ENCODE measurements around the gene ATAD3C. TPM values are rescaled to one million over a fixed set of nuclear protein-coding genes. Genes with fewer than 3 reads are reported as not detected.

The ATAD3C gene
- total RNA-seq, 3 donors from 2014 or later (not counting 1 experiment from before 2014, with no cell fraction given), result 0.13 to 2.2 (median 1.5) TPM

DNA sequence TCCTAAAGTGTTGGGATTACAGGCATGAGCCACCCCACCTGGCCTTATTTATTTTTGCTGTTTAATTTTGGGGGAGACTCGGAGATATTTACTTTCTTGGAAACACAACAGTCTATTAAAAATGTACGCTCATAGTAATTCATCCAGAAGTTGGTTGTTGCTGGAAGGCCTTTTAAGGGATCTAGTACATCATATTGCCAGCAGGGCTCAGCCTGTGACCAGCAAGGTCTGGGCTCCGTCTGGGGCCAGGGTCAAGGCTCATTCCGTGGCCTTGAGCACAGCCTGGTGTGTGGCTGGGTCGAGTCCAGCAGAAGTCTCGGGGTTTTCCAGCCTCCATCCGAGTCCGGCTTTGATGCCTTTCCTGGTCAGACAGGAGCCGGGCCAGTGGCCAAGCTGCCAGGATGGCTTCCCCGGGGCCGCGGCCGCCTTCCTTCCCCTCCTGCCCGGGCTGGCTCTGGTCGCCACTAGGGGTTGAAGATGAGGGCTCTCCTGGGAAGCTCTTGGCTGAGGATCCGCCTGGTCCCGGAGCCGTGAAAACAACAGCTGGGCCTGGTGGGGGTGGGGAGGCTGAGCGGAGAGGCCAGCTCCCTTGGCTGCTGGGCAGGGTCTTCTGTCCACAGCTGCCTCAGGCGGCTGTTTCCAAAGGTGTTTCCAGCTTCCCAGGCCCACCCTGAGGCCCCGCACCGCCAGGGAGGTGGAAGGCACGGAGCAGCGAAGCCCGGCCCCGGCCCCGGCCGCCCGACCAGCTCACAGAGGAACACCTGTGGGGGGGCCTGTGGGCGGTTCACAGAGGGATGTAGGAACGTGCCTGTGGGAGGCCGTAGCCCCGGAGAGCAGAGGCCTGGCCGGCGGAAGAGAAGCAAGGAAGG, 19.1 kb upstream of the ATAD3C start:
- 78% methylated on average over 34 of the region's 35 CpGs for WGBS (ENCODE audit: insufficient coverage)
- intact Hi-C loops (cut with micrococcal nuclease), result no loop called here
- H3K27me3 ChIP-seq (ENCODE audit: control insufficient read depth, insufficient read depth, low read length), result peaks cover 16% of the 10 kb centered on the region
- TF ChIP-seq, protein P1, sequence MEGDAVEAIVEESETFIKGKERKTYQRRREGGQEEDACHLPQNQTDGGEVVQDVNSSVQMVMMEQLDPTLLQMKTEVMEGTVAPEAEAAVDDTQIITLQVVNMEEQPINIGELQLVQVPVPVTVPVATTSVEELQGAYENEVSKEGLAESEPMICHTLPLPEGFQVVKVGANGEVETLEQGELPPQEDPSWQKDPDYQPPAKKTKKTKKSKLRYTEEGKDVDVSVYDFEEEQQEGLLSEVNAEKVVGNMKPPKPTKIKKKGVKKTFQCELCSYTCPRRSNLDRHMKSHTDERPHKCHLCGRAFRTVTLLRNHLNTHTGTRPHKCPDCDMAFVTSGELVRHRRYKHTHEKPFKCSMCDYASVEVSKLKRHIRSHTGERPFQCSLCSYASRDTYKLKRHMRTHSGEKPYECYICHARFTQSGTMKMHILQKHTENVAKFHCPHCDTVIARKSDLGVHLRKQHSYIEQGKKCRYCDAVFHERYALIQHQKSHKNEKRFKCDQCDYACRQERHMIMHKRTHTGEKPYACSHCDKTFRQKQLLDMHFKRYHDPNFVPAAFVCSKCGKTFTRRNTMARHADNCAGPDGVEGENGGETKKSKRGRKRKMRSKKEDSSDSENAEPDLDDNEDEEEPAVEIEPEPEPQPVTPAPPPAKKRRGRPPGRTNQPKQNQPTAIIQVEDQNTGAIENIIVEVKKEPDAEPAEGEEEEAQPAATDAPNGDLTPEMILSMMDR (IDR thresholded peaks at IDR 0.05), result no peak
- no peaks in the 10 kb centered on the region for H3K36me3 Mint-ChIP-seq
- DNase-seq (peak in 1 of 2 donors; percentile 2), ATAC-seq (no peak)
- peaks cover 12% of the 10 kb centered on the region for H3K4me1 ChIP-seq (ENCODE audit: control insufficient read depth, insufficient read depth, low read length)
- H3K27ac Mint-ChIP-seq, result no peak overlapping the region
- H3K4me3 Mint-ChIP-seq, result no peak overlapping the region
- no peaks in the 10 kb centered on the region for H3K36me3 ChIP-seq (ENCODE audit: control insufficient read depth, insufficient read depth, low read length)
- no peak overlapping the region for H3K27ac ChIP-seq (ENCODE audit: low read length)
- H3K4me1 Mint-ChIP-seq, result peaks cover 0 to 4% of the 10 kb centered on the region in 2 donors
- no peaks in the 10 kb centered on the region for H3K9me3 ChIP-seq (ENCODE audit: control insufficient read depth, insufficient read depth, low read length)
- H3K4me3 ChIP-seq (ENCODE audit: low read length), result no peak overlapping the region
- no peaks in the 10 kb centered on the region for H3K9me3 Mint-ChIP-seq
- H3K27me3 Mint-ChIP-seq (ENCODE audit: low read depth in 2 of 2), result peaks cover 0 to 15% of the 10 kb centered on the region in 2 donors

DNA sequence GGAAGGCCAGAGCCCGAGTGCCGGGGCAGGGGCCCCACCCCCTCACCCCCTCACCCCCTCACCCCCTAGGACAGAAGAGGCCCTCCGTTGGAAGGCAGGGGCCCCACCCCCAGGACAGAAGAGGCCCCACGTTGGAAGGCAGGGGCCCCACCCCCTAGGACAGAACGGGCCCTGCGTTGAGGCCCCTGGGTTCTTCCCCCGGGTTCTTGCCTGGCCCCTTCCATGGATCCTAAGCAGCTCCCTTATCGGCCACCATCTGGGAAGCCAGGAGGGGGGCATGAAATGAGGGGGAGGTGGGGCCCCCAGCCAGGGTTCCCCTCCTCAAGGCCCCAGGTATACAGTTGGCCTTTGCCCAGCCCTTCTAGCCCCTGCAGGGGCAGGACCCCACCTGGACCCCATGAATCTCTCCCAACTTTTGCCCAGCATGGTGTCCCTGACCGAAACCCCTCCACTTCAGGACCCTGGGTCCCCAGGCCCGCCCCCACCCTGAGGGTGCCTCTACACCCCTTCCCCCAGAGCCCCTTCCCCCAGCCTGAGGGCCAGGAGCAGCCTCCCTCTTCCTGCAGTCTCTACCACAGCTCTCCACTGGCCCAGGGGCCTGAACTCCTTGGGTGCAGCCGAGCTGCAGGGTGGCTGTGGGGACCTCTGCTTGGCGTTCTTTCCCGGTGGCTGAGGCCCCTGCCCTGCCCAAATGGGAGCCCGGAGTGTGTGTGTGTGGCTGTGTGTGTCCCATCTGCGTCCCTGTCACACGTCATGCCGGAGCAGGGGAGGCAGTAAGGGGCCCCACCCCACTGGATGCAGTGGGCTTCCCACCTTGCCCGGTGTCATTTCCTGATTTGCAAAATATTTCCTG, 18.3 kb upstream of the ATAD3C start:
- Mint-ChIP-seq H3K4me3 (no peak overlapping the region), H3K27ac (no peak overlapping the region), H3K9me3 (no peaks in the 10 kb centered on the region), H3K27me3 (ENCODE audit: low read depth in 2 of 2) (peaks cover 0 to 15% of the 10 kb centered on the region in 2 donors), H3K4me1 (peaks cover 0 to 4% of the 10 kb centered on the region in 2 donors), H3K36me3 (no peaks in the 10 kb centered on the region)
- DNase-seq (no peak), ATAC-seq (no peak)
- H3K4me1 ChIP-seq (ENCODE audit: control insufficient read depth, insufficient read depth, low read length), result peaks cover 17% of the 10 kb centered on the region
- TF ChIP-seq, protein P1 (IDR thresholded peaks at IDR 0.05), result no peak
- 71% methylated on average over 15 of the region's 18 CpGs for WGBS (ENCODE audit: insufficient coverage)
- H3K4me3 ChIP-seq (ENCODE audit: low read length), result no peak overlapping the region
- no peaks in the 10 kb centered on the region for H3K9me3 ChIP-seq (ENCODE audit: control insufficient read depth, insufficient read depth, low read length)
- H3K27ac ChIP-seq (ENCODE audit: low read length), result no peak overlapping the region
- peaks cover 20% of the 10 kb centered on the region for H3K27me3 ChIP-seq (ENCODE audit: control insufficient read depth, insufficient read depth, low read length)
- no peaks in the 10 kb centered on the region for H3K36me3 ChIP-seq (ENCODE audit: control insufficient read depth, insufficient read depth, low read length)
- intact Hi-C loops (cut with micrococcal nuclease), result no loop called here

DNA sequence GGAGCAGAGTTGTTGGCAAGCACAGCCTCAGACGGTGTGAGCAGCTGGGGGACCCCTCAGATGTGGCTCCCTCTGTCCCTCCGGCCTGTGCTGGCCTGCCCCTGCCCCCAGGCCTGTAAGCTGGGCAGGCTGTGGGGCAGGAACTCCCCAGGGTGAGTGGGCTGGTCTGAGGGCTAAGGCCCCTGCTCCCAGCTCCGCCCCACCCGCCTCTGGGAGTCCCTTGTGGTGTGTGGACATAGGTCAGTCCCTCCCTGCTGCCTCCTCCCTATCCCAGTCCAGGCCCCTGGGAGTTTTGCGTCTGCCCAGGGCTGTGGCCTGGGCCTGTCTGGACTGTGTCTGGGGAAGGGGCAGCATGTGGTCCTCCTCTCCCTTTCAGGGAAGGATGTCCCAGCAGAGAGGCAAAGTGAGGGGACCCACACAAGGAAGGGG, 17.6 kb upstream of the ATAD3C start:
- H3K9me3 ChIP-seq (ENCODE audit: control insufficient read depth, insufficient read depth, low read length), result no peaks in the 10 kb centered on the region
- no peak overlapping the region for H3K4me3 ChIP-seq (ENCODE audit: low read length)
- DNase-seq, result no peak
- TF ChIP-seq, protein P1 (IDR thresholded peaks at IDR 0.05), result no peak
- Mint-ChIP-seq H3K4me3 (no peak overlapping the region), H3K9me3 (no peaks in the 10 kb centered on the region), H3K4me1 (peaks cover 0 to 4% of the 10 kb centered on the region in 2 donors), H3K27me3 (ENCODE audit: low read depth in 2 of 2) (peaks cover 0 to 15% of the 10 kb centered on the region in 2 donors), H3K36me3 (no peaks in the 10 kb centered on the region), H3K27ac (no peak overlapping the region)
- ATAC-seq, result no peak
- intact Hi-C loops (cut with micrococcal nuclease), result no loop called here
- H3K36me3 ChIP-seq (ENCODE audit: control insufficient read depth, insufficient read depth, low read length), result no peaks in the 10 kb centered on the region
- peaks cover 26% of the 10 kb centered on the region for H3K27me3 ChIP-seq (ENCODE audit: control insufficient read depth, insufficient read depth, low read length)
- 69% methylated on average over 3 of the region's 5 CpGs for WGBS (ENCODE audit: insufficient coverage)
- H3K27ac ChIP-seq (ENCODE audit: low read length), result no peak overlapping the region
- H3K4me1 ChIP-seq (ENCODE audit: control insufficient read depth, insufficient read depth, low read length), result peaks cover 21% of the 10 kb centered on the region

Data from natural killer cell (primary cell).